Mesenchymal stem cell (in vitro differentiated cells and primary cell): ENCODE data around the gene LENG9.

Experiments used
- DNase-seq: peaks from one replicate; pipeline ENCODE4 v3.0.0-alpha.2; 2013
- H2AFZ ChIP-seq: one replicate; pipeline ENCODE4 v1.6.1; 2013; ENCODE audit warnings: low read depth, mild to moderate bottlenecking, control low read depth, inconsistent platforms, low read length, moderate library complexity
- H2AK5ac ChIP-seq: 2 replicates; pipeline ENCODE4 v1.6.1; 2013; ENCODE audit warnings: low read length, moderate library complexity, mild to moderate bottlenecking, inconsistent platforms; ENCODE audit not compliant: severe bottlenecking
- H2BK120ac ChIP-seq: one replicate; pipeline ENCODE4 v1.6.1; 2013; ENCODE audit warnings: low read depth, mild to moderate bottlenecking, inconsistent platforms, low read length, moderate library complexity
- H2BK12ac ChIP-seq, 2 experiments: one replicate each; pipeline ENCODE4 v1.6.1; 2013; ENCODE audit warnings: inconsistent platforms in 2 of 2, low read length in 2 of 2, mild to moderate bottlenecking in 2 of 2, moderate library complexity in 2 of 2, control low read depth in 1 of 2
- H2BK15ac ChIP-seq: one replicate; pipeline ENCODE4 v1.6.1; 2013; ENCODE audit warnings: mild to moderate bottlenecking, low read depth, inconsistent platforms; ENCODE audit not compliant: poor library complexity, severe bottlenecking
- H2BK5ac ChIP-seq: 2 replicates; pipeline ENCODE4 v1.6.1; 2013; ENCODE audit warnings: low read depth, mild to moderate bottlenecking, low read length, control low read depth, inconsistent platforms; ENCODE audit not compliant: poor library complexity, severe bottlenecking
- H3K14ac ChIP-seq, 2 experiments: one replicate each; pipeline ENCODE4 v1.6.1; 2013; ENCODE audit warnings: inconsistent platforms in 2 of 2, low read length in 2 of 2, control low read depth in 1 of 2, mild to moderate bottlenecking in 1 of 2, moderate library complexity in 1 of 2
- H3K18ac ChIP-seq, 2 experiments: one replicate each; pipeline ENCODE4 v1.6.1; 2013; ENCODE audit warnings: inconsistent platforms in 2 of 2, low read length in 2 of 2, control low read depth in 1 of 2, low read depth in 1 of 2, mild to moderate bottlenecking in 1 of 2
- H3K23ac ChIP-seq, 2 experiments: one replicate each; pipeline ENCODE4 v1.6.1; 2013; ENCODE audit warnings: inconsistent platforms in 2 of 2, low read length in 2 of 2, mild to moderate bottlenecking in 2 of 2, moderate library complexity in 2 of 2, control low read depth in 1 of 2
- H3K27ac ChIP-seq: 2 replicates; pipeline ENCODE4 v1.5.1; 2013; ENCODE audit warnings: mild to moderate bottlenecking, moderate library complexity, low read length, control low read depth, inconsistent platforms; ENCODE audit not compliant: poor library complexity, severe bottlenecking
- H3K27me3 ChIP-seq, 2 experiments: 2 replicates each; pipeline versions ENCODE4 v1.6.1 to v1.7.0; 2013; ENCODE audit warnings: low read length in 2 of 2, mild to moderate bottlenecking in 2 of 2, moderate library complexity in 2 of 2, control low read depth in 1 of 2, inconsistent platforms in 1 of 2; ENCODE audit not compliant: control insufficient read depth in 1 of 2, insufficient read depth in 1 of 2
- H3K36me3 ChIP-seq, 2 experiments: 2 replicates each; pipeline versions ENCODE4 v1.6.1 to v1.7.0; 2013; ENCODE audit warnings: low read length in 2 of 2, control low read depth in 1 of 2, inconsistent platforms in 1 of 2, low read depth in 1 of 2, mild to moderate bottlenecking in 1 of 2; ENCODE audit not compliant: insufficient read depth in 2 of 2, control insufficient read depth in 1 of 2
- H3K4ac ChIP-seq, 2 experiments: one replicate each; pipeline ENCODE4 v1.6.1; 2013; ENCODE audit warnings: inconsistent platforms in 2 of 2, low read length in 2 of 2, mild to moderate bottlenecking in 2 of 2, moderate library complexity in 2 of 2, control low read depth in 1 of 2, low read depth in 1 of 2
- H3K4me1 ChIP-seq: 2 replicates; pipeline ENCODE4 v1.6.1; 2013; ENCODE audit warnings: low read depth, low read length, control low read depth; ENCODE audit not compliant: control insufficient read depth, insufficient read depth
- H3K4me2 ChIP-seq: 2 replicates; pipeline ENCODE4 v1.6.1; 2013; ENCODE audit warnings: low read length, mild to moderate bottlenecking, inconsistent platforms; ENCODE audit not compliant: poor library complexity, severe bottlenecking
- H3K4me3 ChIP-seq, 2 experiments: 2 replicates each; pipeline versions ENCODE4 v1.5.1 to v1.7.0; 2013; ENCODE audit warnings: low read length in 2 of 2, mild to moderate bottlenecking in 2 of 2, control low read depth in 1 of 2, low read depth in 1 of 2; ENCODE audit not compliant: insufficient read depth in 1 of 2
- H3K79me1 ChIP-seq: replicated peaks from 2 replicates; pipeline ENCODE4 v1.6.1; 2013; ENCODE audit warnings: mild to moderate bottlenecking, control low read depth, low read length, inconsistent platforms; ENCODE audit not compliant: poor library complexity, severe bottlenecking
- H3K9ac ChIP-seq: 2 replicates; pipeline ENCODE4 v1.7.0; 2013; ENCODE audit warnings: mild to moderate bottlenecking, low read length, moderate library complexity
- H3K9me3 ChIP-seq: 2 replicates; pipeline ENCODE4 v1.7.0; 2013; ENCODE audit warnings: mild to moderate bottlenecking, low read length; ENCODE audit not compliant: control insufficient read depth
- H4K8ac ChIP-seq: one replicate; pipeline ENCODE4 v1.6.1; 2013; ENCODE audit warnings: inconsistent platforms, mild to moderate bottlenecking, low read length, moderate library complexity
- H4K91ac ChIP-seq: one replicate; pipeline ENCODE4 v1.6.1; 2013; ENCODE audit warnings: mild to moderate bottlenecking, low read length, inconsistent platforms
- WGBS: methylation state at CpG from one replicate; pipeline ENCODE4 v1.1.7; 2013; ENCODE audit warnings: mixed read lengths; 5-methylcytosine and 5-hydroxymethylcytosine counted together

The LENG9 gene

GRCh38 chr19:54462047-54462654 lies 1.4 kb downstream of the LENG9 start:
- peak overlapping the region; percentile 14 for H4K91ac ChIP-seq
- H2BK12ac ChIP-seq = no peak overlapping the region
- H2BK120ac ChIP-seq = no peak overlapping the region
- no peak overlapping the region for H2AK5ac ChIP-seq
- no peak overlapping the region for H2BK5ac ChIP-seq
- peak overlapping the region; percentile 99 to 100 for H3K18ac ChIP-seq
- no peak overlapping the region for H2AFZ ChIP-seq
- peak overlapping the region; percentile 98 for H4K8ac ChIP-seq
- peak; percentile 22 for DNase-seq
- peaks cover 50 to 65% of the 10 kb centered on the region in 2 experiments for H3K36me3 ChIP-seq
- H3K9me3 ChIP-seq = no peaks in the 10 kb centered on the region
- H3K4me2 ChIP-seq = peak overlapping the region; percentile 69
- no peak overlapping the region for H2BK15ac ChIP-seq
- peak overlapping the region; percentile 70 to 80 for H3K4me3 ChIP-seq
- H3K27me3 ChIP-seq = no peaks in the 10 kb centered on the region
- peaks cover 54% of the 10 kb centered on the region for H3K4me1 ChIP-seq
- WGBS = 82% methylated on average over 15 of the region's 15 CpGs
- H3K4ac ChIP-seq = peak overlapping the region; percentile 73 to 99
- peak overlapping the region; percentile 54 for H3K27ac ChIP-seq
- H3K9ac ChIP-seq = peak overlapping the region; percentile 87
- peak overlapping the region in 1 of 2 experiments; percentile 89 for H3K14ac ChIP-seq
- H3K79me1 ChIP-seq = peaks cover 11% of the 10 kb centered on the region
- no peak overlapping the region for H3K23ac ChIP-seq

GRCh38 chr19:54461613-54462012 lies 2.0 kb downstream of the LENG9 start:
- Histone ChIP-seq H3K9me3 (no peaks in the 10 kb centered on the region), H2AFZ (no peak overlapping the region), H3K23ac (no peak overlapping the region), H4K8ac (no peak overlapping the region), H3K4ac (no peak overlapping the region), H2BK15ac (no peak overlapping the region), H3K27ac (no peak overlapping the region), H3K4me3 (no peak overlapping the region), H3K79me1 (peaks cover 15% of the 10 kb centered on the region), H2BK12ac (no peak overlapping the region), H3K18ac (no peak overlapping the region), H2BK120ac (no peak overlapping the region), H4K91ac (no peak overlapping the region), H3K14ac (no peak overlapping the region), H3K27me3 (no peaks in the 10 kb centered on the region), H2AK5ac (no peak overlapping the region), H3K36me3 (peaks cover 56 to 70% of the 10 kb centered on the region in 2 experiments), H2BK5ac (no peak overlapping the region), H3K4me2 (no peak overlapping the region), H3K4me1 (peaks cover 54% of the 10 kb centered on the region), H3K9ac (peak overlapping the region; percentile 87)
- DNase-seq = peak; percentile 21
- WGBS = no CpG with 5 or more reads among the region's 3 CpGs

- Histone ChIP-seq H3K18ac (no peak overlapping the region), H3K36me3 (peaks cover 60 to 74% of the 10 kb centered on the region in 2 experiments), H3K27me3 (no peaks in the 10 kb centered on the region), H3K4ac (peak overlapping the region in 1 of 2 experiments; percentile 69), H2AFZ (no peak overlapping the region), H2BK15ac (no peak overlapping the region), H3K79me1 (peaks cover 20% of the 10 kb centered on the region), H2BK5ac (no peak overlapping the region), H3K27ac (no peak overlapping the region), H3K4me3 (no peak overlapping the region), H2BK12ac (no peak overlapping the region), H2BK120ac (no peak overlapping the region), H3K9ac (no peak overlapping the region), H3K4me1 (peaks cover 54% of the 10 kb centered on the region), H4K91ac (no peak overlapping the region), H3K4me2 (no peak overlapping the region), H3K14ac (no peak overlapping the region), H3K23ac (no peak overlapping the region), H2AK5ac (no peak overlapping the region), H4K8ac (peak overlapping the region; percentile 46), H3K9me3 (no peaks in the 10 kb centered on the region)
- no peak for DNase-seq
- 92% methylated on average over 26 of the region's 27 CpGs for WGBS
Observed at GRCh38 chr19:54461210-54461609, 2.4 kb downstream of the LENG9 start.

GRCh38 chr19:54460230-54461005 lies 3.2 kb downstream of the LENG9 start:
- H3K14ac ChIP-seq = no peak overlapping the region
- H3K27me3 ChIP-seq = no peaks in the 10 kb centered on the region
- 93% methylated on average over 24 of the region's 39 CpGs for WGBS
- H3K79me1 ChIP-seq = peaks cover 25% of the 10 kb centered on the region
- H3K4me2 ChIP-seq = no peak overlapping the region
- no peak overlapping the region for H3K4ac ChIP-seq
- H2BK120ac ChIP-seq = no peak overlapping the region
- no peak overlapping the region for H2BK5ac ChIP-seq
- H3K4me3 ChIP-seq = peak overlapping the region in 1 of 2 experiments; percentile 24
- no peak overlapping the region for H2AFZ ChIP-seq
- no peak overlapping the region for H3K18ac ChIP-seq
- H2BK12ac ChIP-seq = no peak overlapping the region
- H3K9me3 ChIP-seq = no peaks in the 10 kb centered on the region
- no peak overlapping the region for H4K8ac ChIP-seq
- H3K36me3 ChIP-seq = peaks cover 68 to 82% of the 10 kb centered on the region in 2 experiments
- H3K9ac ChIP-seq = no peak overlapping the region
- peaks cover 54% of the 10 kb centered on the region for H3K4me1 ChIP-seq
- no peak overlapping the region for H3K27ac ChIP-seq
- no peak overlapping the region for H3K23ac ChIP-seq
- no peak overlapping the region for H4K91ac ChIP-seq
- no peak overlapping the region for H2AK5ac ChIP-seq
- no peak for DNase-seq
- H2BK15ac ChIP-seq = no peak overlapping the region
